ENCODE data around the gene IQGAP2.
"Not testable (repeated sequence)": the region's sequence is repeated elsewhere in the genome, so short reads cannot be mapped to it uniquely, and the experiment has no call there.

Gene IQGAP2

GRCh38 chr5:76402886-76403765 lies at the start of gene IQGAP2:
IQGAP2 (plus strand) TSS chr5:76403285; CDS start chr5:76403546, 261 bp downstream.
- peak in 11 of 14 donors; percentile 9 to 62 (median 27) for DNase-seq

- DNase-seq: no peak
Observed at GRCh38 chr5:76356887-76357286, 46.2 kb upstream of the IQGAP2 start.

GRCh38 chr5:76363352-76364225 lies 39.5 kb upstream of the IQGAP2 start:
- DNase-seq: no peak

GRCh38 chr5:76364226-76364589 lies 38.9 kb upstream of the IQGAP2 start:
- DNase-seq: no peak

GRCh38 chr5:76365561-76365960 lies 37.5 kb upstream of the IQGAP2 start:
- no peak for DNase-seq

- no peak for DNase-seq
Observed at GRCh38 chr5:76366596-76366995, 36.5 kb upstream of the IQGAP2 start.

GRCh38 chr5:76367623-76368371 lies 35.3 kb upstream of the IQGAP2 start:
- DNase-seq: no peak

GRCh38 chr5:76368941-76369340 lies 34.1 kb upstream of the IQGAP2 start:
- DNase-seq: no peak

GRCh38 chr5:76369668-76370067 lies 33.4 kb upstream of the IQGAP2 start:
- not testable (repeated sequence) for DNase-seq

- DNase-seq: no peak
Observed at GRCh38 chr5:76371960-76372322, 31.1 kb upstream of the IQGAP2 start.

GRCh38 chr5:76372323-76373054 lies 30.6 kb upstream of the IQGAP2 start:
- peak in 1 of 14 donors; percentile 0 for DNase-seq

- no peak for DNase-seq
Observed at GRCh38 chr5:76376148-76376865, 26.8 kb upstream of the IQGAP2 start.

- no peak for DNase-seq
Observed at GRCh38 chr5:76376866-76377230, 26.2 kb upstream of the IQGAP2 start.

GRCh38 chr5:76378355-76378754 lies 24.7 kb upstream of the IQGAP2 start:
- no peak for DNase-seq

GRCh38 chr5:76379316-76379715 lies 23.8 kb upstream of the IQGAP2 start:
- no peak for DNase-seq

GRCh38 chr5:76379855-76380254 lies 23.2 kb upstream of the IQGAP2 start:
- DNase-seq: no peak

GRCh38 chr5:76380346-76381066 lies 22.6 kb upstream of the IQGAP2 start:
- peak in 1 of 14 donors; percentile 39 for DNase-seq

- DNase-seq: peak in 1 of 14 donors; percentile 75
Observed at GRCh38 chr5:76383126-76383832, 19.8 kb upstream of the IQGAP2 start.

- peak in 2 of 14 donors; percentile 15 to 86 for DNase-seq
Observed at GRCh38 chr5:76384189-76384588, 18.9 kb upstream of the IQGAP2 start.

GRCh38 chr5:76384705-76385104 lies 18.4 kb upstream of the IQGAP2 start:
- DNase-seq: peak in 1 of 14 donors; percentile 21

Measured in C1 segment of cervical spinal cord (tissue), 14 donors.